ENCODE results near the gene CFAP70. TPM values are rescaled to one million over a fixed set of nuclear protein-coding genes. Genes with fewer than 3 reads are reported as not detected.

Gene CFAP70
- total RNA-seq, 1 donor, result 1.1 TPM

DNA sequence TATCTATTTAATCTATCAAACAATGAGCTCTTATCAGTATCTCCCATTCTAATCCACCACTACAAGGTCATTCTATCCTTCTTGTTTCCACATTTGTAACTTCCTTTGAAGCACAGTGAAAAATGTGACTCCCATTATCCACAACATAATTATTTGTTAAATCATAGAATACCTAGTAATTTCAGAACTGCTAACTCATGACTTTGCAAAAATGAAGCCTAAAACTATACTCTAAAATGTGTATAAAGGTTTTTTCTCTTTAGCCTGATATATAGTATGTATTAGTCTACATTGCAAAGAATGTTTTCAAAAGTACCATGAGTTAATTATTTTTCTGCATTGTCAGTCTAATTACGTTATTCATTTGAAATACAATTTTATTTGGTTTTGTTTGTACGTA, 94.2 kb downstream of the CFAP70 start:
- H3K4me1 ChIP-seq (ENCODE audit: insufficient read depth, low read length), result no peaks in the 10 kb centered on the region
- H2AFZ ChIP-seq (ENCODE audit: low read length), result no peak overlapping the region
- no peaks in the 10 kb centered on the region for H4K20me1 ChIP-seq (ENCODE audit: insufficient read depth, low read length)
- no peaks in the 10 kb centered on the region for H3K27me3 ChIP-seq (ENCODE audit: insufficient read depth, low read length)
- no peak for DNase-seq (ENCODE audit: insufficient read length, low spot score, missing footprints)
- TF ChIP-seq, protein P1, sequence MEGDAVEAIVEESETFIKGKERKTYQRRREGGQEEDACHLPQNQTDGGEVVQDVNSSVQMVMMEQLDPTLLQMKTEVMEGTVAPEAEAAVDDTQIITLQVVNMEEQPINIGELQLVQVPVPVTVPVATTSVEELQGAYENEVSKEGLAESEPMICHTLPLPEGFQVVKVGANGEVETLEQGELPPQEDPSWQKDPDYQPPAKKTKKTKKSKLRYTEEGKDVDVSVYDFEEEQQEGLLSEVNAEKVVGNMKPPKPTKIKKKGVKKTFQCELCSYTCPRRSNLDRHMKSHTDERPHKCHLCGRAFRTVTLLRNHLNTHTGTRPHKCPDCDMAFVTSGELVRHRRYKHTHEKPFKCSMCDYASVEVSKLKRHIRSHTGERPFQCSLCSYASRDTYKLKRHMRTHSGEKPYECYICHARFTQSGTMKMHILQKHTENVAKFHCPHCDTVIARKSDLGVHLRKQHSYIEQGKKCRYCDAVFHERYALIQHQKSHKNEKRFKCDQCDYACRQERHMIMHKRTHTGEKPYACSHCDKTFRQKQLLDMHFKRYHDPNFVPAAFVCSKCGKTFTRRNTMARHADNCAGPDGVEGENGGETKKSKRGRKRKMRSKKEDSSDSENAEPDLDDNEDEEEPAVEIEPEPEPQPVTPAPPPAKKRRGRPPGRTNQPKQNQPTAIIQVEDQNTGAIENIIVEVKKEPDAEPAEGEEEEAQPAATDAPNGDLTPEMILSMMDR (IDR thresholded peaks at IDR 0.05; ENCODE audit: extremely low read depth, low read depth, low read length), result no peak
- no peaks in the 10 kb centered on the region for H3K9me3 ChIP-seq (ENCODE audit: low read depth, low read length)
- H3K79me2 ChIP-seq (ENCODE audit: insufficient read depth, low read length), result no peaks in the 10 kb centered on the region
- H3K36me3 ChIP-seq (ENCODE audit: insufficient read depth, low read length), result no peaks in the 10 kb centered on the region
- H3K4me2 ChIP-seq (ENCODE audit: insufficient read depth, low read length), result no peak overlapping the region
- H3K4me3 ChIP-seq (ENCODE audit: insufficient read depth, low read length), result no peak overlapping the region
- H3K27ac ChIP-seq (ENCODE audit: low read depth, low read length), result no peak overlapping the region

DNA sequence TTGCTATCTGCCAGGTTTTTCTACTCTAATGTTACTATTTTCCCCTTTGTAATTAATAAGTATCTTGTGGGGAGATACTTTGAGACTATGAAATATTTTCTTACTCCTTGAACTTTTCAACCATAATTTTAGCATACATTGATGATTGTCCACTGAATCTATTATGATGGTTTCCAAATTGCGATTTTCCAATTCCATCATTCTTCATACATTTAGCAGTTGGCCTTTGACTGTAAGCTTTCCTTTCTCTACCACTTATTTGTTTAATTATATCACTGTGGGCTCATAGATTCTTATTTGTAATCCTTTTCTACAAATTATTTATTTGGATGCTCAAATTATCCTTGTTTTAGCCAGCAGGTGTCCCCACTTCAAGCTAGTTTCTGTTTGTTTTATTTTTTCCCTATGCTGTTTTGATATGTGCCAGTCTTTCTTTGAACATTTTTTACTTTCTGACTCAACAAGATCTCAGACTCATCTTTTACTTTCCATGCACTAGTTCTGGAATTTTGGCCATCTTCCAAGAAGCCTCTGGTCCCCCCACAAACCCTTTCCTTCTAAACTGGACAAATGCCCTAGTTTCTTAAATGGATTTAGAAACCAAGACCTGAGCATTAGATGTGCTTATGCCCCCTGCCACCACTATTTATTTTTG, 94.8 kb downstream of the CFAP70 start:
- H3K4me2 ChIP-seq (ENCODE audit: insufficient read depth, low read length), result no peak overlapping the region

DNA sequence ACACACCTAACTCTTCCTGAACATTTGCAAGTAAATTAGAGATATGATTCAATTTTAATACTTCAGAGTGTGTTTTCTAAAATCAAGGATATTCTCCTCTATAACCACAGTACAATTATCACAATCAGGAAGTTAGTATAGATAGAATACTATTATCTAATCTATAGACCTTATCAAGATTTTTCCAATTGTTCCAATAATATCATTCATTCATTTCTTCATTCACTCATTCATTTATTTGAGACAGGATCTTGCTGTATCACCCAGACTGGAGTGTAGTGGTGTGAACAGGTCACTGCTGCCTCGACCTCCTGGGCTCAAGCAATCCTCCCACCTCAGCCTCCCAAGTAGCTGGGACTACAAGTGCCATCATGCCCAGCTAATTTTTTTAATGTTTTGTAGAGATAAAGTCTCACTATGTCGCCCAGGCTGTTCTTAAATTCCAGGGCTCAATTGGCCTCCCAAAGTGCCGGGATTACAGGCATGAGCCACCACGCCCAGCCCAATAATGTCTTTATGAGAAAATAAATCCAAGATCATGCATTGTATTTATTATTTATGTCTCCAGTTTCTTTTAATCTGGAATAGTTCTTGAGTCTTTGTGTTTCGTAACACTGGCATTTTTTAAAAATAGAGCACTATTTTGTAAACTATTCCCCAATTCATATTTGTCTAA, 95.6 kb downstream of the CFAP70 start:
- no peak for DNase-seq (ENCODE audit: insufficient read length, low spot score, missing footprints)
- Histone ChIP-seq H2AFZ (ENCODE audit: low read length) (no peak overlapping the region), H3K36me3 (ENCODE audit: insufficient read depth, low read length) (no peaks in the 10 kb centered on the region)

More for the DNA sequence above, 94.8 kb downstream of the CFAP70 start:
- H2AFZ ChIP-seq (ENCODE audit: low read length), result no peak overlapping the region
- H3K4me3 ChIP-seq (ENCODE audit: insufficient read depth, low read length), result no peak overlapping the region
- no peak overlapping the region for H3K27ac ChIP-seq (ENCODE audit: low read depth, low read length)
- H3K27me3 ChIP-seq (ENCODE audit: insufficient read depth, low read length), result no peaks in the 10 kb centered on the region
- H3K4me1 ChIP-seq (ENCODE audit: insufficient read depth, low read length), result no peaks in the 10 kb centered on the region
- H3K9me3 ChIP-seq (ENCODE audit: low read depth, low read length), result no peaks in the 10 kb centered on the region
- DNase-seq (ENCODE audit: insufficient read length, low spot score, missing footprints), result no peak
- TF ChIP-seq, protein P1 (IDR thresholded peaks at IDR 0.05; ENCODE audit: extremely low read depth, low read depth, low read length), result peak; percentile 65
- H3K36me3 ChIP-seq (ENCODE audit: insufficient read depth, low read length), result no peaks in the 10 kb centered on the region
- no peaks in the 10 kb centered on the region for H3K79me2 ChIP-seq (ENCODE audit: insufficient read depth, low read length)
- H4K20me1 ChIP-seq (ENCODE audit: insufficient read depth, low read length), result no peaks in the 10 kb centered on the region

More for the DNA sequence above, 95.6 kb downstream of the CFAP70 start:
- H3K9me3 ChIP-seq (ENCODE audit: low read depth, low read length), result no peaks in the 10 kb centered on the region
- H3K79me2 ChIP-seq (ENCODE audit: insufficient read depth, low read length), result no peaks in the 10 kb centered on the region
- TF ChIP-seq, protein P1 (IDR thresholded peaks at IDR 0.05; ENCODE audit: extremely low read depth, low read depth, low read length), result no peak
- no peak overlapping the region for H3K4me2 ChIP-seq (ENCODE audit: insufficient read depth, low read length)
- H3K4me3 ChIP-seq (ENCODE audit: insufficient read depth, low read length), result no peak overlapping the region
- H3K27ac ChIP-seq (ENCODE audit: low read depth, low read length), result no peak overlapping the region
- no peaks in the 10 kb centered on the region for H3K27me3 ChIP-seq (ENCODE audit: insufficient read depth, low read length)
- no peaks in the 10 kb centered on the region for H3K4me1 ChIP-seq (ENCODE audit: insufficient read depth, low read length)
- no peaks in the 10 kb centered on the region for H4K20me1 ChIP-seq (ENCODE audit: insufficient read depth, low read length)
